NCI-H510A (cell line): Measurements from ENCODE around the gene MYO9B.
"Not testable (repeated sequence)": the region's sequence is repeated elsewhere in the genome, so short reads cannot be mapped to it uniquely, and the experiment has no call there.

ENCODE experiments used
- DNase-seq: peaks from one replicate; lab custom pipeline; 2025; lab: John Stamatoyannopoulos, UW

The MYO9B gene

GRCh38 chr19:17090583-17090982, 15.0 kb downstream of the MYO9B start:
- DNase-seq: no peak

- DNase-seq: no peak
Observed at GRCh38 chr19:17091758-17092333, 16.3 kb downstream of the MYO9B start.

- no peak for DNase-seq
Observed at GRCh38 chr19:17092696-17093095, 17.1 kb downstream of the MYO9B start.

- DNase-seq: not testable (repeated sequence)
Observed at GRCh38 chr19:17094694-17095093, 19.1 kb downstream of the MYO9B start.

- no peak for DNase-seq
Observed at GRCh38 chr19:17095141-17095919, 19.8 kb downstream of the MYO9B start.

- DNase-seq: no peak
Observed at GRCh38 chr19:17097593-17098126, 22.1 kb downstream of the MYO9B start.

GRCh38 chr19:17098326-17098725, 22.7 kb downstream of the MYO9B start:
- no peak for DNase-seq

- DNase-seq: no peak
Observed at GRCh38 chr19:17101686-17102628, 26.4 kb downstream of the MYO9B start.

- DNase-seq: no peak
Observed at GRCh38 chr19:17103177-17103576, 27.6 kb downstream of the MYO9B start.

GRCh38 chr19:17104679-17105078, 29.1 kb downstream of the MYO9B start:
- DNase-seq: no peak

- DNase-seq: no peak
Observed at GRCh38 chr19:17105556-17105955, 30.0 kb downstream of the MYO9B start.

GRCh38 chr19:17106964-17107363, 31.4 kb downstream of the MYO9B start:
- DNase-seq: not testable (repeated sequence)

GRCh38 chr19:17107546-17108452, 32.2 kb downstream of the MYO9B start:
- DNase-seq: no peak

- DNase-seq: no peak
Observed at GRCh38 chr19:17108453-17108784, 32.8 kb downstream of the MYO9B start.

- no peak for DNase-seq
Observed at GRCh38 chr19:17109300-17109699, 33.7 kb downstream of the MYO9B start.

- no peak for DNase-seq
Observed at GRCh38 chr19:17109962-17110598, 34.5 kb downstream of the MYO9B start.

GRCh38 chr19:17110599-17110966, 35.0 kb downstream of the MYO9B start:
- no peak for DNase-seq

GRCh38 chr19:17111766-17112165, 36.2 kb downstream of the MYO9B start:
- no peak for DNase-seq

GRCh38 chr19:17112271-17112670, 36.7 kb downstream of the MYO9B start:
- no peak for DNase-seq

GRCh38 chr19:17112700-17113099, 37.1 kb downstream of the MYO9B start:
- no peak for DNase-seq
